Endometrial microvascular endothelial cells (primary cell): ENCODE results near the gene PCDHA1. TPM values are rescaled to one million over a fixed set of nuclear protein-coding genes. Genes with fewer than 3 reads are reported as not detected.
"Not testable (repeated sequence)": the region's sequence is repeated elsewhere in the genome, so short reads cannot be mapped to it uniquely, and the experiment has no call there.

Experiments
- in situ Hi-C: cut with HindIII; loops from 2 replicates; pipeline ENCODE4 v1.10.0; 2017; ENCODE audit warnings: low sequenced_read_pairs, low pct_unique_long_range_greater_than_20kb; ENCODE audit errors: inconsistent ontology term
- total RNA-seq: library from RNA; depleted of rRNA; stranded (reverse); fragments of >200 nt; gene quantifications from one replicate; pipeline ENCODE4 v1.2.3, GENCODE V29; 2015; ENCODE audit errors: inconsistent ontology term

PCDHA1 gene
- total RNA-seq, 1 donor from 2014 or later = not detected

DNA sequence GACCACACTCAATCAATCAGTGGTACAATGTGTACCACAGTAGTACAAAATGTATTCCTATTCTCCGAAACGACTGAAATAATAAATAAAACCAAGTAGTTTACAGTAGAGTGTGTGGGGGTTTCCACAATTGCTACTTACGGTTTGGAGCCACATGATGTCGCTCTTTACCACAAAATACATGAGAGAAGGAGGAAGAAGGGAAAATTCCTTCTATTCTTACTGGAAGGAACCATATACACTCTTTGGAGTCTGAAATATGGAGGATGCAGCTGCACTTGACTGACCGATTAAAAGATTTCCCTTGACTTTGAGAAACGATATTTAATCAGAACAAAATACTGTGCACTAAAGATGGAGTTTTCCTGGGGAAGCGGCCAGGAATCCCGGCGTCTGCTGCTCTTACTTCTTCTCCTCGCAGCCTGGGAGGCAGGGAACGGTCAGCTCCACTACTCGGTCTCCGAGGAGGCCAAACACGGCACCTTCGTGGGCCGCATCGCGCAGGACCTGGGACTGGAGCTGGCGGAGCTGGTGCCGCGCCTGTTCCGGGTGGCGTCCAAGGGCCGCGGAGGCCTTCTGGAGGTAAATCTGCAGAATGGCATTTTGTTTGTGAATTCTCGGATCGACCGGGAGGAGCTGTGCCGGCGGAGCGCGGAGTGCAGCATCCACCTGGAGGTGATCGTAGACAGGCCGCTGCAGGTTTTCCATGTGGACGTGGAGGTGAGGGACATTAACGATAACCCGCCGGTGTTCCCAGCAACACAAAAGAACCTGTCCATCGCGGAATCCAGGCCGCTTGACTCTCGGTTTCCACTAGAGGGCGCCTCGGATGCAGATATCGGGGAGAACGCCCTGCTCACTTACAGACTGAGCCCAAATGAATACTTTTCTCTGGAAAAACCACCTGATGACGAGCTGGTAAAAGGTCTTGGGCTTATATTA is 21.2 kb downstream of the PCDHA1 start, which contains the start of gene PCDHA4:
Gene PCDHA4 (plus strand): TSS at position 235 of the 942 bp plus-strand sequence.
- in situ Hi-C loops = no loop called here

GRCh38 chr5:140808241-140808888 is 22.4 kb downstream of the PCDHA1 start:
- in situ Hi-C loops = not testable (repeated sequence)

DNA sequence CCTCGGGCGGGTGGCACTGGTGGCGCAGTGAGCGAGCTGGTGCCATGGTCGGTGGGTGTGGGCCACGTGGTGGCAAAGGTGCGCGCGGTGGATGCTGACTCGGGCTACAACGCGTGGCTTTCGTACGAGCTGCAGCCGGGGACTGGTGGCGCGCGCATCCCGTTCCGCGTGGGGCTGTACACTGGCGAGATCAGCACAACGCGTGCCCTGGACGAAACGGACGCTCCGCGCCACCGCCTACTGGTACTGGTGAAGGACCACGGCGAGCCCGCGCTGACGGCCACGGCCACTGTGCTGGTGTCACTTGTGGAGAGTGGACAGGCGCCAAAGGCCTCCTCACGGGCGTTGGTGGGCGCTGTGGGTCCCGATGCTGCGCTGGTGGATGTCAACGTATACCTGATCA is 22.9 kb downstream of the PCDHA1 start:
- in situ Hi-C loops = no loop called here

GRCh38 chr5:140821375-140822280 is 35.7 kb downstream of the PCDHA1 start, which contains the start of gene PCDHA5:
PCDHA5 (plus strand) TSS chr5:140821613.
- in situ Hi-C loops = no loop called here

DNA sequence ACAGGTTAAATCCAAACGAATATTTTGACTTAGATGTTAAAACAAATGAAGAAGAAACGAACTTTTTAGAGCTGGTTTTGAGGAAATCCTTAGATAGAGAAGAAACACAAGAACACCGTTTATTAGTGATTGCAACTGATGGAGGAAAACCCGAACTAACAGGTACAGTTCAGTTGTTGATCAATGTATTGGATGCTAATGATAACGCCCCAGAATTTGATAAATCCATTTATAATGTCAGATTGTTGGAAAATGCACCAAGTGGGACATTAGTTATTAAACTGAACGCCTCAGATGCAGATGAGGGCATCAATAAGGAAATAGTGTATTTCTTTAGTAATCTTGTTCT is 36.3 kb downstream of the PCDHA1 start:
- in situ Hi-C loops = no loop called here

DNA sequence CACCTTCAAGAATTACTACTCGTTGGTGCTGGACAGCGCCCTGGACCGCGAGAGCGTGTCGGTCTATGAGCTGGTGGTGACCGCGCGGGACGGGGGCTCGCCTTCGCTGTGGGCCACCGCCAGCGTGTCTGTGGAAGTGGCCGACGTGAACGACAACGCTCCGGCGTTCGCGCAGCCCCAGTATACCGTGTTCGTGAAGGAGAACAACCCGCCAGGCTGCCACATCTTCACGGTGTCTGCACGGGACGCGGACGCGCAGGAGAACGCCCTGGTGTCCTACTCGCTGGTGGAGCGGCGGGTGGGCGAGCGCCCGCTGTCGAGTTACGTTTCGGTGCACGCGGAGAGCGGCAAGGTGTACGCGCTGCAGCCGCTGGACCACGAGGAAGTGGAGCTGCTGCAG is 37.0 kb downstream of the PCDHA1 start:
- in situ Hi-C loops = not testable (repeated sequence)

DNA sequence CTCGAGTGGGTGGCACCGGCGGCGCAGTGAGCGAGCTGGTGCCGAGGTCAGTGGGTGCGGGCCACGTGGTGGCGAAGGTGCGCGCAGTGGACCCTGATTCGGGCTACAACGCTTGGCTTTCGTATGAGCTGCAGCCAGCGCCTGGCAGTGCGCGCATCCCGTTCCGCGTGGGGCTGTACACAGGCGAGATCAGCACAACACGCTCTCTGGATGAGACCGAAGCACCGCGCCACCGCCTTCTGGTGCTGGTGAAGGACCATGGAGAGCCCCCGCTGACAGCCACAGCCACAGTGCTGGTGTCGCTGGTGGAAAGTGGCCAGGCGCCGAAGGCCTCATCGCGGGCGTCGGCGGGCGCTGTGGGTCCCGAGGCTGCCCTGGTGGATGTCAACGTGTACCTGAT is 37.5 kb downstream of the PCDHA1 start:
- in situ Hi-C loops = no loop called here

- in situ Hi-C loops = no loop called here
Observed at GRCh38 chr5:140827704-140828361, 41.9 kb downstream of the PCDHA1 start, which contains the start of gene PCDHA6. PCDHA6 (plus strand) TSS chr5:140827960; CDS start chr5:140828092, 132 bp downstream.

DNA sequence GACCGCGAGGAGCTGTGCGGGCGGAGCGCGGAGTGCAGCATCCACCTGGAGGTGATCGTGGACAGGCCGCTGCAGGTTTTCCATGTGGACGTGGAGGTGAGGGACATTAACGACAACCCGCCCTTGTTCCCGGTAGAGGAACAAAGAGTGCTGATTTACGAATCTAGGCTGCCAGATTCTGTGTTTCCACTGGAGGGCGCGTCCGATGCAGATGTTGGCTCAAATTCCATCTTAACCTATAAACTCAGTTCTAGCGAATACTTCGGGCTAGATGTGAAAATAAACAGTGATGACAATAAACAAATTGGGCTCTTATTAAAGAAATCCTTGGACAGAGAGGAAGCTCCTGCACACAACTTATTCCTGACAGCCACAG is 42.4 kb downstream of the PCDHA1 start:
- in situ Hi-C loops = no loop called here

DNA sequence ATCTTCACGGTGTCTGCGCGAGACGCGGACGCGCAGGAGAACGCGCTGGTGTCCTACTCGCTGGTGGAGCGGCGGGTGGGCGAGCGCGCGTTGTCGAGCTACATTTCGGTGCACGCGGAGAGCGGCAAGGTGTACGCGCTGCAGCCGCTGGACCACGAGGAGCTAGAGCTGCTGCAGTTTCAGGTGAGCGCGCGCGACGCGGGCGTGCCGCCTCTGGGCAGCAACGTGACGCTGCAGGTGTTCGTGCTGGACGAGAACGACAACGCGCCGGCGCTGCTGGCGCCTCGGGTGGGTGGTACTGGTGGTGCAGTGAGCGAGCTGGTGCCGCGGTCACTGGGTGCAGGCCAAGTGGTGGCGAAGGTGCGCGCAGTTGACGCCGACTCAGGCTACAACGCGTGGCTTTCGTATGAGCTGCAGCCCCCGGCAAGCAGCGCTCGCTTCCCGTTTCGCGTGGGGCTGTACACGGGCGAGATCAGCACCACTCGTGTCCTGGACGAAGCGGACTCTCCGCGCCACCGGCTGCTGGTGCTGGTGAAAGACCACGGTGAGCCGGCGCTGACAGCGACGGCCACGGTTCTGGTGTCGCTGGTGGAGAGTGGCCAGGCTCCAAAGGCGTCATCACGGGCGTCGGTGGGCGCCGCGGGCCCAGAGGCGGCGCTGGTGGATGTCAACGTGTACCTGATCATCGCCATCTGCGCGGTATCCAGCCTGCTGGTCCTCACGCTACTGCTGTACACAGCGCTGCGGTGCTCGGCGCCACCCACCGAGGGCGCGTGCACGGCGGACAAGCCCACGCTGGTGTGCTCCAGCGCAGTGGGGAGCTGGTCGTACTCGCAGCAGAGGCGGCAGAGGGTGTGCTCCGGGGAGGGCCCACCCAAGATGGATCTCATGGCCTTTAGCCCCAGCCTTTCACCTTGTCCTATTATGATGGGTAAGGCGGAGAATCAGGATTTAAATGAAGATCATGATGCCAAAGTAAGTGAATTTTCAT is 43.9 kb downstream of the PCDHA1 start:
- in situ Hi-C loops = not testable (repeated sequence)

- in situ Hi-C loops = no loop called here
Observed at GRCh38 chr5:140833993-140834392, 48.1 kb downstream of the PCDHA1 start, which contains the start of gene PCDHA7. PCDHA7 (plus strand) TSS chr5:140834269; CDS start chr5:140834384, 115 bp downstream.

DNA sequence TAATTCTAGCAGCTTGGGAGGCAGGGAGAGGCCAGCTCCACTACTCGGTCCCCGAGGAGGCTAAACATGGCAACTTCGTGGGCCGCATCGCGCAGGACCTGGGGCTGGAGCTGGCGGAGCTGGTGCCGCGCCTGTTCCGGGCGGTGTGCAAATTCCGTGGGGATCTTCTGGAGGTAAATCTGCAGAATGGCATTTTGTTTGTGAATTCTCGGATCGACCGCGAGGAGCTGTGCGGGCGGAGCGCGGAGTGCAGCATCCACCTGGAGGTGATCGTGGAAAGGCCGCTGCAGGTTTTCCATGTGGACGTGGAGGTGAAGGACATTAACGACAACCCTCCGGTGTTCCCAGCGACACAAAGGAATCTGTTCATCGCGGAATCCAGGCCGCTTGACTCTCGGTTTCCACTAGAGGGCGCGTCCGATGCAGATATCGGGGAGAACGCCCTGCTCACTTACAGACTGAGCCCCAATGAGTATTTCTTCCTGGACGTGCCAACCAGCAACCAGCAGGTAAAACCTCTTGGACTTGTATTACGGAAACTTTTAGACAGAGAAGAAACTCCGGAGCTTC is 48.6 kb downstream of the PCDHA1 start:
- in situ Hi-C loops = not testable (repeated sequence)

GRCh38 chr5:140835622-140836510 is 49.9 kb downstream of the PCDHA1 start:
- in situ Hi-C loops = no loop called here

DNA sequence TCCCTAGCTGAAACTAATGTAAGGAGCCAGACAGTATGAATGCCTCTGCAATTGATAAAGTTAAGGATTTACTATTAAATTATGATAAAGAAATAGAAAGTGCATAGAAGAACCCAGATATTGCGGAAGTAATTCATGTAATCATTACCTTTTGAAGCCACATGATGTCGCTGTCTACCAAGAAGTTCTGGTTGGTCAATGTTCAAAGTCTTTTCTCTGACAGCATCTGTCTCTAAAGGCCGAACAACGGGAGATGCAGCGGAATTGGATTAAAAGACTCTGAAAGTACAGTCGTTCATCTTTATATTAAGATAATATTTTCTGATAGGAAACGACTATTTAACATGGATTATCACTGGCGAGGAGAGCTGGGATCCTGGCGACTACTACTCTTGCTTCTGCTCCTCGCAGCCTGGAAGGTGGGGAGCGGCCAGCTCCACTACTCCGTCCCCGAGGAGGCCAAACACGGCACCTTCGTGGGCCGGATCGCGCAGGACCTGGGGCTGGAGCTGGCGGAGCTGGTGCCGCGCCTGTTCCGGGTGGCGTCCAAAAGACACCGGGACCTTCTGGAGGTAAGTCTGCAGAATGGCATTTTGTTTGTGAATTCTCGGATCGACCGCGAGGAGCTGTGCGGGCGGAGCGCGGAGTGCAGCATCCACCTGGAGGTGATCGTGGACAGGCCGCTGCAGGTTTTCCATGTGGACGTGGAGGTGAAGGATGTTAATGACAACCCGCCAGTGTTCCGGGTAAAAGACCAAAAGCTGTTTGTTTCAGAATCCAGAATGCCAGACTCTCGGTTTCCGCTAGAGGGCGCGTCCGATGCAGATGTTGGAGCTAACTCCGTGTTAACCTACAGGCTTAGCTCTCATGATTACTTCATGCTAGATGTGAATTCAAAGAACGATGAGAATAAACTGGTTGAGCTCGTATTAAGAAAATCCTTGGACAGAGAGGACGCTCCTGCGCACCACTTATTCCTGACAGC is 55.3 kb downstream of the PCDHA1 start, which contains the start of gene PCDHA8:
Gene PCDHA8 (plus strand): TSS at position 210 of the 985 bp plus-strand sequence. CDS start 135 bp downstream, at position 345.
- in situ Hi-C loops = no loop called here
